Measurements from ENCODE around the gene SLC46A1. TPM values are rescaled to one million over a fixed set of nuclear protein-coding genes. Genes with fewer than 3 reads are reported as not detected.

SLC46A1 gene
- total RNA-seq, 1 donor from 2014 or later, result 7.8 TPM

- H3K4me3 Mint-ChIP-seq, result peak within 1 kb of the TSS; percentile 95
- intact Hi-C loops (cut with micrococcal nuclease), result loop anchor here (1.0 to 2.0 kb wide), 6 partner anchors 14 to 464 kb away; partner anchors contain the start of genes IFT20, LYRM9, SARM1 and TMEM97
- H3K4me1 Mint-ChIP-seq (ENCODE audit: low read depth), result peaks cover 32% of the 10 kb centered on the region
- H3K36me3 Mint-ChIP-seq (ENCODE audit: low read depth), result peaks cover 56% of the 10 kb centered on the region
- H3K9me3 Mint-ChIP-seq, result no peaks in the 10 kb centered on the region
- no peaks in the 10 kb centered on the region for H3K27me3 Mint-ChIP-seq (ENCODE audit: insufficient read depth)
- peak; percentile 97 for DNase-seq (ENCODE audit: low spot score)
- H3K27ac Mint-ChIP-seq, result peak within 1 kb of the TSS; percentile 92
Observed at GRCh38 chr17:28357061-28357900, 48.7 kb downstream of the SLC46A1 start, which contains the start of gene POLDIP2. TSS of gene POLDIP2 (minus strand) at chr17:28357527. CDS start at chr17:28357448, 79 bp downstream.

GRCh38 chr17:28350271-28350670, 55.7 kb downstream of the SLC46A1 start:
- H3K4me1 Mint-ChIP-seq (ENCODE audit: low read depth), result peaks cover 6% of the 10 kb centered on the region
- intact Hi-C loops (cut with micrococcal nuclease), result no loop called here
- H3K27ac Mint-ChIP-seq, result no peak overlapping the region
- no peaks in the 10 kb centered on the region for H3K27me3 Mint-ChIP-seq (ENCODE audit: insufficient read depth)
- H3K9me3 Mint-ChIP-seq, result no peaks in the 10 kb centered on the region
- H3K36me3 Mint-ChIP-seq (ENCODE audit: low read depth), result peaks cover 58% of the 10 kb centered on the region
- H3K4me3 Mint-ChIP-seq, result no peak overlapping the region
- no peak for DNase-seq (ENCODE audit: low spot score)

- no peak for DNase-seq (ENCODE audit: low spot score)
- no peak overlapping the region for H3K4me3 Mint-ChIP-seq
- peaks cover 57% of the 10 kb centered on the region for H3K36me3 Mint-ChIP-seq (ENCODE audit: low read depth)
Observed at GRCh38 chr17:28348979-28349378, 57.0 kb downstream of the SLC46A1 start.

GRCh38 chr17:28347261-28347891, 58.6 kb downstream of the SLC46A1 start:
- H3K4me1 Mint-ChIP-seq (ENCODE audit: low read depth), result no peaks in the 10 kb centered on the region
- intact Hi-C loops (cut with micrococcal nuclease), result no loop called here
- H3K4me3 Mint-ChIP-seq, result no peak overlapping the region
- H3K36me3 Mint-ChIP-seq (ENCODE audit: low read depth), result peaks cover 54% of the 10 kb centered on the region
- DNase-seq (ENCODE audit: low spot score), result no peak
- H3K9me3 Mint-ChIP-seq, result no peaks in the 10 kb centered on the region
- H3K27ac Mint-ChIP-seq, result no peak overlapping the region
- H3K27me3 Mint-ChIP-seq (ENCODE audit: insufficient read depth), result no peaks in the 10 kb centered on the region

More at GRCh38 chr17:28348979-28349378, 57.0 kb downstream of the SLC46A1 start:
- no peaks in the 10 kb centered on the region for H3K27me3 Mint-ChIP-seq (ENCODE audit: insufficient read depth)
- no peak overlapping the region for H3K27ac Mint-ChIP-seq
- H3K4me1 Mint-ChIP-seq (ENCODE audit: low read depth), result no peaks in the 10 kb centered on the region
- intact Hi-C loops (cut with micrococcal nuclease), result no loop called here
- H3K9me3 Mint-ChIP-seq, result no peaks in the 10 kb centered on the region

GRCh38 chr17:28346746-28347246, 59.2 kb downstream of the SLC46A1 start:
- Mint-ChIP-seq H3K4me3 (no peak overlapping the region), H3K9me3 (no peaks in the 10 kb centered on the region), H3K27ac (no peak overlapping the region), H3K36me3 (ENCODE audit: low read depth) (peaks cover 56% of the 10 kb centered on the region), H3K27me3 (ENCODE audit: insufficient read depth) (no peaks in the 10 kb centered on the region), H3K4me1 (ENCODE audit: low read depth) (no peaks in the 10 kb centered on the region)
- intact Hi-C loops (cut with micrococcal nuclease), result no loop called here
- DNase-seq (ENCODE audit: low spot score), result no peak

GRCh38 chr17:28346199-28346580, 59.8 kb downstream of the SLC46A1 start:
- intact Hi-C loops (cut with micrococcal nuclease), result no loop called here
- Mint-ChIP-seq H3K9me3 (no peaks in the 10 kb centered on the region), H3K36me3 (ENCODE audit: low read depth) (peaks cover 50% of the 10 kb centered on the region), H3K27me3 (ENCODE audit: insufficient read depth) (no peaks in the 10 kb centered on the region), H3K4me1 (ENCODE audit: low read depth) (no peaks in the 10 kb centered on the region), H3K4me3 (no peak overlapping the region), H3K27ac (no peak overlapping the region)
- no peak for DNase-seq (ENCODE audit: low spot score)

- Mint-ChIP-seq H3K27ac (no peak overlapping the region), H3K27me3 (ENCODE audit: insufficient read depth) (no peaks in the 10 kb centered on the region), H3K9me3 (no peaks in the 10 kb centered on the region), H3K4me3 (no peak overlapping the region), H3K36me3 (ENCODE audit: low read depth) (peaks cover 46% of the 10 kb centered on the region), H3K4me1 (ENCODE audit: low read depth) (no peaks in the 10 kb centered on the region)
- no peak for DNase-seq (ENCODE audit: low spot score)
- intact Hi-C loops (cut with micrococcal nuclease), result no loop called here
Observed at GRCh38 chr17:28345419-28346198, 60.4 kb downstream of the SLC46A1 start.

Other genes starting within 250 kb of the SLC46A1 start
- gene TMEM97, start 87.0 kb downstream of the SLC46A1 start, total RNA-seq, result 60.9 and 64.5 TPM in 2 replicates
- gene IFT20, start 70.7 kb downstream of the SLC46A1 start, total RNA-seq, result 21.3 and 25.8 TPM in 2 replicates
- 35.1 and 39.9 TPM in 2 replicates for gene TNFAIP1, start 70.5 kb downstream of the SLC46A1 start, total RNA-seq
- 110 and 114 TPM in 2 replicates for gene POLDIP2, start 48.7 kb downstream of the SLC46A1 start, total RNA-seq
- gene SEBOX, start 41.0 kb downstream of the SLC46A1 start, total RNA-seq, result not detected in 2 replicates
- gene VTN, start 35.9 kb downstream of the SLC46A1 start, total RNA-seq, result 0.31 and 0.34 TPM in 2 replicates
- gene SARM1, start 34.5 kb downstream of the SLC46A1 start, total RNA-seq, result 40.7 and 45.6 TPM in 2 replicates
- not detected in 2 replicates for gene SLC13A2, start 67.4 kb upstream of the SLC46A1 start, total RNA-seq
- gene FOXN1, start 100.1 kb upstream of the SLC46A1 start, total RNA-seq, result not detected in 2 replicates
- 63.3 and 63.9 TPM in 2 replicates for gene UNC119, start 146.4 kb upstream of the SLC46A1 start, total RNA-seq
- 57.8 and 61.2 TPM in 2 replicates for gene PIGS, start 165.3 kb upstream of the SLC46A1 start, total RNA-seq
- 44.0 and 47.6 TPM in 2 replicates for gene ALDOC, start 170.7 kb upstream of the SLC46A1 start, total RNA-seq
- 81.9 and 83.1 TPM in 2 replicates for gene SPAG5, start 192.8 kb upstream of the SLC46A1 start, total RNA-seq
- gene RSKR, start 208.0 kb upstream of the SLC46A1 start, total RNA-seq, result 38.4 and 42.9 TPM in 2 replicates
- gene BLTP2, start 238.9 kb upstream of the SLC46A1 start, total RNA-seq, result 210 and 212 TPM in 2 replicates

Data from activated T-helper 1 cell treated with anti-CD3 and anti-CD28 coated beads, Interleukin-12 subunit alpha, Interleukin-12 subunit beta, Interleukin-2, Interleukin-4 antibody, amounts not matched to agents 30 ng/mL and 10 ng/mL and 1 ng/mL, durations not matched to agents 14 hours and 24 hours and 36 hours (primary cell).